Ovary (tissue), 3 donors: ENCODE measurements around the gene FLNC.

Experiments
- POLR2A ChIP-seq: fragments of 450-650 bp; IDR thresholded peaks from one replicate; pipeline ENCODE4 v1.6.1; 2017; ENCODE audit warnings: antibody characterized with exemption, mild to moderate bottlenecking, moderate library complexity
- TF ChIP-seq, protein P1 (sequence below), 3 donors: fragments of 450-650 bp in 2 of 3; fragments of 200-600 bp in 1 of 3; IDR thresholded peaks; one replicate each; pipeline versions ENCODE4 v1.5.1 to v1.8.0; 2016 to 2022; ENCODE audit warnings: antibody characterized with exemption in 3 of 3, mild to moderate bottlenecking in 1 of 3
- donor health status: DM: no; HTN: no; CAD: no.

- TF ChIP-seq, protein P1, sequence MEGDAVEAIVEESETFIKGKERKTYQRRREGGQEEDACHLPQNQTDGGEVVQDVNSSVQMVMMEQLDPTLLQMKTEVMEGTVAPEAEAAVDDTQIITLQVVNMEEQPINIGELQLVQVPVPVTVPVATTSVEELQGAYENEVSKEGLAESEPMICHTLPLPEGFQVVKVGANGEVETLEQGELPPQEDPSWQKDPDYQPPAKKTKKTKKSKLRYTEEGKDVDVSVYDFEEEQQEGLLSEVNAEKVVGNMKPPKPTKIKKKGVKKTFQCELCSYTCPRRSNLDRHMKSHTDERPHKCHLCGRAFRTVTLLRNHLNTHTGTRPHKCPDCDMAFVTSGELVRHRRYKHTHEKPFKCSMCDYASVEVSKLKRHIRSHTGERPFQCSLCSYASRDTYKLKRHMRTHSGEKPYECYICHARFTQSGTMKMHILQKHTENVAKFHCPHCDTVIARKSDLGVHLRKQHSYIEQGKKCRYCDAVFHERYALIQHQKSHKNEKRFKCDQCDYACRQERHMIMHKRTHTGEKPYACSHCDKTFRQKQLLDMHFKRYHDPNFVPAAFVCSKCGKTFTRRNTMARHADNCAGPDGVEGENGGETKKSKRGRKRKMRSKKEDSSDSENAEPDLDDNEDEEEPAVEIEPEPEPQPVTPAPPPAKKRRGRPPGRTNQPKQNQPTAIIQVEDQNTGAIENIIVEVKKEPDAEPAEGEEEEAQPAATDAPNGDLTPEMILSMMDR (IDR thresholded peaks at IDR 0.05): no peak
- TF ChIP-seq POLR2A: no peak
Observed at GRCh38 chr7:128792471-128793180, 37.6 kb upstream of the FLNC start.
